Activated CD4-positive, alpha-beta T cell treated with anti-CD3 and anti-CD28 coated beads, Interleukin-2, amount 50 U/mL, for 24 hours (primary cell): ENCODE data around the gene CATSPERD.
"Not testable (repeated sequence)": the region's sequence is repeated elsewhere in the genome, so short reads cannot be mapped to it uniquely, and the experiment has no call there.

Experiments
- DNase-seq, 2 donors: peaks; one replicate each; pipeline ENCODE4 v3.0.0-alpha.2; 2020; ENCODE audit warnings: low read depth in 1 of 2, low spot score in 1 of 2

Gene CATSPERD

GRCh38 chr19:5686326-5686646 is 34.2 kb upstream of the CATSPERD start:
- DNase-seq = no peak

GRCh38 chr19:5686647-5687359 is 33.6 kb upstream of the CATSPERD start:
- DNase-seq = peak; percentile 98 to 99

- DNase-seq = no peak
Observed at GRCh38 chr19:5687360-5688198, 32.9 kb upstream of the CATSPERD start.

DNA sequence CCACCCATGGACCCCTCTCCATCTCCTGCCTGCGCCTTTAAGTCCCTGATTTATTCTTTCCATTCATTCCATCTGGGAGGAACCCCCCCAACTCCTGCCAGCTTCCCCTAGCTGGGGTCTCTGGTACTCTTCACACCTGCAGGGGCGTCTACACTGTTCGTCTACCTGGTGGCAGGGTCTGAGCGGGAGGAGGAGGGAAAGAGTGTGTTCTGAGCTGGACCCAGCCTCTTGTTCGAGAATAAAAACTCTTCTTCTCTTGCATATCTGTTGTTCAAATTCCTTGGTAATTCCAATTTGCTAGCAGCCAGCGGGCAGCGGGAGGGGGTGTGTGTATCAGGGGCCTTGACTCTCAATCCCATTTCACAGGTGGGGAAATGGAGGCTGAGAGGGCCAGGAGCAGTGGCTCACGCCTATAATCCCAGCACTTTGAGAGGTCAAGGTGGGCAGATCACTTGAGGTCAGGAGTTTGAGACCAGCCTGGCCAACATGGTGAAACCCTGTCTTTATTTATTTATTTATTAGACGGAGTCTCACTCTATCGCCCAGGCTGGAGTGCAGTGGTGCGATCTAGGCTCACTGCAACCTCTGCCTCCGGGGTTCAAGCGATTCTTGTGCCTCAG is 32.1 kb upstream of the CATSPERD start:
- DNase-seq = not testable (repeated sequence)

- DNase-seq = peak; percentile 99 to 100
Observed at GRCh38 chr19:5690125-5690954, 30.1 kb upstream of the CATSPERD start, which contains the start of gene RPL36. Gene RPL36, plus strand, starts transcription at chr19:5690295. Its CDS starts 213 bp downstream, at chr19:5690508.

GRCh38 chr19:5690955-5691821 is 29.2 kb upstream of the CATSPERD start:
- DNase-seq = peak in 1 of 2 donors; percentile 49

- peak in 1 of 2 donors; percentile 24 for DNase-seq
Observed at GRCh38 chr19:5691822-5692722, 28.4 kb upstream of the CATSPERD start.

DNA sequence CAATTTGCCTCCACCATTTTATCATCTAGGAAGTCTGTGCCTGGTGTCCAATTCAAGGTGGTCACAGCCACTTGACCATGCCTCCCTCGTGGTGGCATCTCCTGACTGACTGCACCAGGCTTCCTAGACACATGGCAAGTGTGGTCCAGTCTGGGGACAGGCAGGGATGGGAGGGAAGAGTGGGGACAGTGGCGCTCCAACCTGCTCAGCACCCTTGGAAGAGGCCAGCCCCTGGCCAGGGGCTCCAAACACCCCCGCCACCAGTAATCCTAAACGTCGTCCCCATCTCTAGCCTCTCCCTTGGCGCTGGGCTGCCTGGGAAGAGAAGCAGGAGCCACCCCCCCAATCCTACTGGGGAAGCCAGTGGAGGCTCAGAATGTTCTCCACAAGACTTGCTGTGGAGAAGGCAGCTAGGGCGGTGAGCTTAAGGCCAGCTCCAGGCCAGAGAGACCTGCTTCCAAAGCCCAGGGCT is 27.7 kb upstream of the CATSPERD start:
- no peak for DNase-seq

GRCh38 chr19:5693195-5694166 is 27.0 kb upstream of the CATSPERD start:
- DNase-seq = no peak

DNA sequence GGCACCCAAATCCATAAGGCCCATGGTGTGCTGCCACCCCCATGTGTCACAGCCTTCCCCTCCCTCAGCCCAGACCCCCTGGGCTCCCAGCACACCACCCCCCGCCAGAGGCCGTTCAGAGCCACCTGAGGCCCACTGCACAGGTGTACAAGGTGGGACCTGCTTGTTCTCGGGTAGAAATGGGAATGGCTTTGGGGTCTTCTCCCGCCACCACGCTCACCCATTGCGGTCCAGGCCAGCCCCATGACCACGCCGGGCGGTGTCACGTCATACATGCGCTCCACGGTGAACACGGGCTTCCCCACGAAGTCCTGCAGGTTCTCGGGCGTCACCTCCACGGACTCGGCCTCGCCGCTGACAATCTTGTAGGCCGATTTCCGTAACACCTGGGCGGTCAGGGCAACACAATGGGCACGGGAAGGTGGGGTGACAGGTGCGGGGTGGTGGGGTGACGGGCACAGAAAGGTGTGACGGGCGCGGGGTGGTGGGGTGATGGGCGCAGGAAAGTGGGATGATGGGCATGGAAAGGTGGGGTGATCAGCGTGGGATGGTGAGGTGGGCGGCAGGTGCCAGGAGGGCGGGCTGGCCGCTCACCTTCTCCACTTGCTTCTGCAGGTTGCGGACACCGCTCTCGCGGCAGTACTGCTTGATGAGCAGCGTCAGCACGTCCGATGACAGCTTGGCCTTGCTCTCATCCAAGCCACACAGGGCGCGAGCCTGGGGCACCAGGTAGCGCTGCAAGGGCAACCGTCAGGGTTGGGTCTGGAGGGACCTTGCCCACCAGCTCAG is 26.1 kb upstream of the CATSPERD start:
- no peak for DNase-seq

DNA sequence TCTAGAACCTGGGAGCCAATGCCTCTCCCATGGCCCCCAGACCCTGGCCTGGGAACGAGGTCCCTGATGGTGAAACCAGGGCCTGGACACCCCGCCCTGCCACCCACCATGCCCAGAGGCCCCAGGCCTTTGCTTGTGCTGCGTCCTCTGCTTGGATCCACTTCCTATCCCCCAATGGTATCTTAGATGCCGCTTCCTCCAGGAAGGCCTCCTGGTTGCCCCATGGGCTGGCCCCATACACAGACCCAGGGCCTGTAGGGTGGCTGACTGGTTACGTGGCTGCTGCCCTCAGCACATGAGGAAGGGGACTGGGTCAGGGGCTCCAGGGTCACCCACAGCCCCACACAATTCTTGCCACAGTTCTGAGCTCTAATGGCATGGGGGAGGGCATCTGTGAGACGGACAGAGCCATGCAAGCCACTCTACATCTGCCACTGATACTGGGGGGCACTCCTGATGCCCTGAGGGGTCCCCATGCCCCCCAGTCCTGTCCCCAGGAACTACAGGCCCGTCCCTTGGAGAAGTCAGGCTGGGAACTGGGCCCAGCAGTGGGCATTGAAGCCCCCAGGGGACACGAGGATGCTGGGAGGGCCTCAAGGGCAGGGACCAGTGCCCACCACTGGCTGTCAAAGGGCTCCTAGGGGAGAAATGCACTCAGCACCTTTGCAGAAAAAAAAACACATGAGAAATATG is 25.3 kb upstream of the CATSPERD start:
- no peak for DNase-seq

DNA sequence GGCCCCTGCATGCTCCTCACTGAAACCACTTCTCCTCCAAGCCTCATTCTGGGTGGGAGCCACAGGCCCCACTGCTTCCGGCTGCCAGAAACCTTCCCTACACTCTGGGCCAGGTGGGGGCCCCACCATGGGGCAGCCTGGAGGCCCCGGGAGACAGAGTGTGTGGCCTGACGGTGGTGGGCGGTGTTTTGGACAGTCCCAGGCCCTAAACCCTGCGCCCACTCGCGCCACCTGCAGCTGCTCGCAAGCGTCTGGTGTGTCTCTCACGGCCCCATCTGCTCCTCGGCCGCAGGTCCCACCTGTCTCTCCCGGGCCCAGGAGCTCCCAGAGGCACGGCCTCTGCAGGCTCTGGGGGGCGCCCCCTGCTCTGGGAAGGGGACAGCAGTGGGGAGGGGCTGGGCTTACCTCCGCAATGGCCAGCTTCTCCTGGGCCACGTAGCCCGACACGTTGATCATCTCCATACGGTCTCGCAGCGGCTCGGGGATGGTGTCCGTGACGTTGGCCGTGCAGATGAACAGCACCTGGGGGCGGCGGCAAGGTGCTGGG is 24.7 kb upstream of the CATSPERD start:
- DNase-seq = no peak

DNA sequence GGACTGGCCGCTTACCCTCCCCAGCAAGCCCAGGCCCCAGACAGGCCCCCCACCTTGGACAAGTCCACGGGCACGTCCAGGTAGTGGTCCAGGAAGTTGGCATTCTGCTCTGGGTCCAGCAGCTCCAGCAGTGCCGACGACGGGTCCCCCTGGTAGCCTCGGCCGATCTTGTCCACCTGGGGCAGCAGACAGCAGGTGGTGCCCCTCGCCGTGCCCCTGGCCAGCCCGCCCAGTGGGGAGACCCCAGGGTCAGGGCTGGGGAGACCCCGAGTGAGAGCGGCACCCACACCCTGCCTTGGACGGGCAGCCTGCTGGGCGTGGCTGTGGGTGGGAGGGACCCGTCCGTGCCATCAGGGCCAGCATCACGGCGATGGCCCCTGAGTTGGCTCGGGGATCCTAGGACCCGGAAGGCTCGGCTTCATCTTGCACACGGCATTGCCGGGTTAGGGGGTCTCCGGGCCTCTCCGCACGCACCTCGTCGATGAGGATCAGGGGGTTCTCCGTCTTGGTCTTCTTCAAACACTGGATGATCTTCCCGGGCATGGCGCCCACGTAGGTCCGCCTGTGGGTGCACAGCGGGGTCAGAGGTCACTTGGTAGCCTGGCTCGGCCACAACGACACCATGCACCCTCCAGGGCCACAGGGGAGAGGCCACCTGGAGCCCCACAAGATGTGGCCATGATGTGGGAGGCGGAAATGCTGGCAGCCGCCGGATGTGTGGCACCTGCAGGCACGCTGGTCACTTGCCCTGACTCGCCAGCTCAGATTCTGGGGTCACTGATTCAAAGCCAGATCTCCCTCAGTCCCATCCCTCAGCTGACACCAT is 24.0 kb upstream of the CATSPERD start:
- DNase-seq = no peak

DNA sequence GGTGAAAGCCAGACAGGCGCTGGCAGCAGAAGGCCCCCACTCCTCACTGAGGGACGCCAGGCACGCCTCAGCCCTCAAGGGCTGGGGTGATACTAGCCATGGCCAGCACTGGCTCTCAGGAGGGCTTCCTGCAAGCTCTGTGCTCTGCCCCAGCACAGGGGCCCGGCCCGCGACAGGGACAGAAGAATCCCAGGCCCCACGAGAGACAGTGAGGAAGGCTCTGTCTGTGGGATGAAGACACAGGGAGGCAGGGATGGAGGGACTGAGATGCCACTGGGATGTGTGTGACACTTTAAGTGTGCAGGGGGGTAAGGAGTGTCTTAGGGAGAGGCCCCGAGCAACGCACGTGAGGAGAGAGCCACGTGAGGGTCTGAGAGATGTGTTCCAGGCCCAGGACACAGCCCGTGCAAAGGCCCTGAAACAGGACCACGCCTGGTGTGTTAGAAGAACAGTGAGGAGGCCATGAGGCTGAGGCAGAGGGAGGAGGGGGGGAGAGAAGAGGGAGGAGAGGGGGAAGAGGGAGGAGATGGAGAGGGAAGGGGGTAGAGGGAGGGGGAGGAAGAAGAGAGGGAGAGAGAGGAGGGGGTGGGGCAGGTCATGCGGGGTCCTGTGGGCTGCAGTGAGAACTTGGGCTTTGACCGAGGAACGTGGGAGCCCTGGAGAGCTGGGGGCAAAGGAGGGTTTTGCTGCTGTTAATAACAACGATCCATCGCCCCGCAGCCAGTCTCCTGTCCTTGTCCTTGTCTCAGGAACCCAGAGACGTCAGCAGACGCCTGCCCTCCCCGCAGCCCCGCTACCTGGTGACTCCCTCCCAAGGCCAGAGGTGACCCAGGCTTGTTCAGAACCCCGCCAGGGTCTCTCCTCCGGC is 23.2 kb upstream of the CATSPERD start:
- no peak for DNase-seq
